ENCODE results near the gene TCF20.

DNA sequence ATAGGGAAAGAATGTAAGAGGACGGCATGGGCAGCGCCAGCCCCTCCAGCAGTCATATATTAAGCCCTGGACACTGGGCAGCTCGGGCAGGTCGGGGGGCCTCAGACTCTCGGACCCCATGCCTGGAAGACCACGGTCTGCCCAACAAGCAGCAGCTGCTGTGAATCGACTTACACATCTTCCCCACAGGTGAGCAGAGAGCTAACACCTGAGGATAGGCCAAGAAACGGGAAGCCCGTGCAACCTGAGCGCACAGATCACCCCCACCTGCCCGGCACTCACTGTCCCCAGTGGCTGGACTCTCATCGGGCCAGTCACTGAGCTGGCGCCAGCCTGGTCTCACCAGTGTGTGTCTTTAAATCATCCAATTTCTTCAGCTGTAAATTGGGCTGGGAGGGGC lies 4.7 kb upstream of the TCF20 start:
- TF ChIP-seq, protein P1, sequence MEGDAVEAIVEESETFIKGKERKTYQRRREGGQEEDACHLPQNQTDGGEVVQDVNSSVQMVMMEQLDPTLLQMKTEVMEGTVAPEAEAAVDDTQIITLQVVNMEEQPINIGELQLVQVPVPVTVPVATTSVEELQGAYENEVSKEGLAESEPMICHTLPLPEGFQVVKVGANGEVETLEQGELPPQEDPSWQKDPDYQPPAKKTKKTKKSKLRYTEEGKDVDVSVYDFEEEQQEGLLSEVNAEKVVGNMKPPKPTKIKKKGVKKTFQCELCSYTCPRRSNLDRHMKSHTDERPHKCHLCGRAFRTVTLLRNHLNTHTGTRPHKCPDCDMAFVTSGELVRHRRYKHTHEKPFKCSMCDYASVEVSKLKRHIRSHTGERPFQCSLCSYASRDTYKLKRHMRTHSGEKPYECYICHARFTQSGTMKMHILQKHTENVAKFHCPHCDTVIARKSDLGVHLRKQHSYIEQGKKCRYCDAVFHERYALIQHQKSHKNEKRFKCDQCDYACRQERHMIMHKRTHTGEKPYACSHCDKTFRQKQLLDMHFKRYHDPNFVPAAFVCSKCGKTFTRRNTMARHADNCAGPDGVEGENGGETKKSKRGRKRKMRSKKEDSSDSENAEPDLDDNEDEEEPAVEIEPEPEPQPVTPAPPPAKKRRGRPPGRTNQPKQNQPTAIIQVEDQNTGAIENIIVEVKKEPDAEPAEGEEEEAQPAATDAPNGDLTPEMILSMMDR (IDR thresholded peaks at IDR 0.05): no peak
- TF ChIP-seq, protein P2, sequence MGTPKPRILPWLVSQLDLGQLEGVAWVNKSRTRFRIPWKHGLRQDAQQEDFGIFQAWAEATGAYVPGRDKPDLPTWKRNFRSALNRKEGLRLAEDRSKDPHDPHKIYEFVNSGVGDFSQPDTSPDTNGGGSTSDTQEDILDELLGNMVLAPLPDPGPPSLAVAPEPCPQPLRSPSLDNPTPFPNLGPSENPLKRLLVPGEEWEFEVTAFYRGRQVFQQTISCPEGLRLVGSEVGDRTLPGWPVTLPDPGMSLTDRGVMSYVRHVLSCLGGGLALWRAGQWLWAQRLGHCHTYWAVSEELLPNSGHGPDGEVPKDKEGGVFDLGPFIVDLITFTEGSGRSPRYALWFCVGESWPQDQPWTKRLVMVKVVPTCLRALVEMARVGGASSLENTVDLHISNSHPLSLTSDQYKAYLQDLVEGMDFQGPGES (IDR thresholded peaks at IDR 0.05; ENCODE audit: low read depth, low read length): no peak
- TF ChIP-seq POLR2AphosphoS5 (IDR thresholded peaks at IDR 0.05; ENCODE audit: low read depth, low read length): no peak
- TF ChIP-seq RAD21 (IDR thresholded peaks at IDR 0.05; ENCODE audit: low read length): no peak
- TF ChIP-seq, protein P3, sequence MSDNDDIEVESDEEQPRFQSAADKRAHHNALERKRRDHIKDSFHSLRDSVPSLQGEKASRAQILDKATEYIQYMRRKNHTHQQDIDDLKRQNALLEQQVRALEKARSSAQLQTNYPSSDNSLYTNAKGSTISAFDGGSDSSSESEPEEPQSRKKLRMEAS (IDR thresholded peaks at IDR 0.05; ENCODE audit: low read depth): no peak
- TF ChIP-seq, protein P4, sequence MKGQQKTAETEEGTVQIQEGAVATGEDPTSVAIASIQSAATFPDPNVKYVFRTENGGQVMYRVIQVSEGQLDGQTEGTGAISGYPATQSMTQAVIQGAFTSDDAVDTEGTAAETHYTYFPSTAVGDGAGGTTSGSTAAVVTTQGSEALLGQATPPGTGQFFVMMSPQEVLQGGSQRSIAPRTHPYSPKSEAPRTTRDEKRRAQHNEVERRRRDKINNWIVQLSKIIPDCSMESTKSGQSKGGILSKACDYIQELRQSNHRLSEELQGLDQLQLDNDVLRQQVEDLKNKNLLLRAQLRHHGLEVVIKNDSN (IDR thresholded peaks at IDR 0.05; ENCODE audit: borderline replicate concordance, low read depth): no peak
- TF ChIP-seq, protein P5, sequence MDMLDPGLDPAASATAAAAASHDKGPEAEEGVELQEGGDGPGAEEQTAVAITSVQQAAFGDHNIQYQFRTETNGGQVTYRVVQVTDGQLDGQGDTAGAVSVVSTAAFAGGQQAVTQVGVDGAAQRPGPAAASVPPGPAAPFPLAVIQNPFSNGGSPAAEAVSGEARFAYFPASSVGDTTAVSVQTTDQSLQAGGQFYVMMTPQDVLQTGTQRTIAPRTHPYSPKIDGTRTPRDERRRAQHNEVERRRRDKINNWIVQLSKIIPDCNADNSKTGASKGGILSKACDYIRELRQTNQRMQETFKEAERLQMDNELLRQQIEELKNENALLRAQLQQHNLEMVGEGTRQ (IDR thresholded peaks at IDR 0.05; ENCODE audit: borderline replicate concordance, low read depth, low read length): no peak
- no peak for TF ChIP-seq YY1 (IDR thresholded peaks at IDR 0.05; ENCODE audit: low read depth)
- no peak for TF ChIP-seq EZH2phosphoT487 (IDR thresholded peaks at IDR 0.05; ENCODE audit: borderline replicate concordance, low read depth)
- no peak for TF ChIP-seq RFX5 (IDR thresholded peaks at IDR 0.05; ENCODE audit: low read length)
- TF ChIP-seq TAF1 (IDR thresholded peaks at IDR 0.05; ENCODE audit: borderline replicate concordance, low read depth, low read length): no peak
- TF ChIP-seq, protein P6, sequence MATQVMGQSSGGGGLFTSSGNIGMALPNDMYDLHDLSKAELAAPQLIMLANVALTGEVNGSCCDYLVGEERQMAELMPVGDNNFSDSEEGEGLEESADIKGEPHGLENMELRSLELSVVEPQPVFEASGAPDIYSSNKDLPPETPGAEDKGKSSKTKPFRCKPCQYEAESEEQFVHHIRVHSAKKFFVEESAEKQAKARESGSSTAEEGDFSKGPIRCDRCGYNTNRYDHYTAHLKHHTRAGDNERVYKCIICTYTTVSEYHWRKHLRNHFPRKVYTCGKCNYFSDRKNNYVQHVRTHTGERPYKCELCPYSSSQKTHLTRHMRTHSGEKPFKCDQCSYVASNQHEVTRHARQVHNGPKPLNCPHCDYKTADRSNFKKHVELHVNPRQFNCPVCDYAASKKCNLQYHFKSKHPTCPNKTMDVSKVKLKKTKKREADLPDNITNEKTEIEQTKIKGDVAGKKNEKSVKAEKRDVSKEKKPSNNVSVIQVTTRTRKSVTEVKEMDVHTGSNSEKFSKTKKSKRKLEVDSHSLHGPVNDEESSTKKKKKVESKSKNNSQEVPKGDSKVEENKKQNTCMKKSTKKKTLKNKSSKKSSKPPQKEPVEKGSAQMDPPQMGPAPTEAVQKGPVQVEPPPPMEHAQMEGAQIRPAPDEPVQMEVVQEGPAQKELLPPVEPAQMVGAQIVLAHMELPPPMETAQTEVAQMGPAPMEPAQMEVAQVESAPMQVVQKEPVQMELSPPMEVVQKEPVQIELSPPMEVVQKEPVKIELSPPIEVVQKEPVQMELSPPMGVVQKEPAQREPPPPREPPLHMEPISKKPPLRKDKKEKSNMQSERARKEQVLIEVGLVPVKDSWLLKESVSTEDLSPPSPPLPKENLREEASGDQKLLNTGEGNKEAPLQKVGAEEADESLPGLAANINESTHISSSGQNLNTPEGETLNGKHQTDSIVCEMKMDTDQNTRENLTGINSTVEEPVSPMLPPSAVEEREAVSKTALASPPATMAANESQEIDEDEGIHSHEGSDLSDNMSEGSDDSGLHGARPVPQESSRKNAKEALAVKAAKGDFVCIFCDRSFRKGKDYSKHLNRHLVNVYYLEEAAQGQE (IDR thresholded peaks at IDR 0.05; ENCODE audit: low read depth, low read length): no peak
- TF ChIP-seq, protein P7, sequence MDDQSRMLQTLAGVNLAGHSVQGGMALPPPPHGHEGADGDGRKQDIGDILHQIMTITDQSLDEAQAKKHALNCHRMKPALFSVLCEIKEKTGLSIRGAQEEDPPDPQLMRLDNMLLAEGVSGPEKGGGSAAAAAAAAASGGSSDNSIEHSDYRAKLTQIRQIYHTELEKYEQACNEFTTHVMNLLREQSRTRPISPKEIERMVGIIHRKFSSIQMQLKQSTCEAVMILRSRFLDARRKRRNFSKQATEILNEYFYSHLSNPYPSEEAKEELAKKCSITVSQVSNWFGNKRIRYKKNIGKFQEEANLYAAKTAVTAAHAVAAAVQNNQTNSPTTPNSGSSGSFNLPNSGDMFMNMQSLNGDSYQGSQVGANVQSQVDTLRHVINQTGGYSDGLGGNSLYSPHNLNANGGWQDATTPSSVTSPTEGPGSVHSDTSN (IDR thresholded peaks at IDR 0.05): no peak
- TF ChIP-seq FOXM1 (IDR thresholded peaks at IDR 0.05; ENCODE audit: low read depth): no peak

Measured in SK-N-SH (cell line).